ENCODE results near the gene FHL3.

- TF ChIP-seq EZH2phosphoT487 (conservative IDR thresholded peaks at IDR 0.05; ENCODE audit: low read length): no peak
- TF ChIP-seq, protein P1, sequence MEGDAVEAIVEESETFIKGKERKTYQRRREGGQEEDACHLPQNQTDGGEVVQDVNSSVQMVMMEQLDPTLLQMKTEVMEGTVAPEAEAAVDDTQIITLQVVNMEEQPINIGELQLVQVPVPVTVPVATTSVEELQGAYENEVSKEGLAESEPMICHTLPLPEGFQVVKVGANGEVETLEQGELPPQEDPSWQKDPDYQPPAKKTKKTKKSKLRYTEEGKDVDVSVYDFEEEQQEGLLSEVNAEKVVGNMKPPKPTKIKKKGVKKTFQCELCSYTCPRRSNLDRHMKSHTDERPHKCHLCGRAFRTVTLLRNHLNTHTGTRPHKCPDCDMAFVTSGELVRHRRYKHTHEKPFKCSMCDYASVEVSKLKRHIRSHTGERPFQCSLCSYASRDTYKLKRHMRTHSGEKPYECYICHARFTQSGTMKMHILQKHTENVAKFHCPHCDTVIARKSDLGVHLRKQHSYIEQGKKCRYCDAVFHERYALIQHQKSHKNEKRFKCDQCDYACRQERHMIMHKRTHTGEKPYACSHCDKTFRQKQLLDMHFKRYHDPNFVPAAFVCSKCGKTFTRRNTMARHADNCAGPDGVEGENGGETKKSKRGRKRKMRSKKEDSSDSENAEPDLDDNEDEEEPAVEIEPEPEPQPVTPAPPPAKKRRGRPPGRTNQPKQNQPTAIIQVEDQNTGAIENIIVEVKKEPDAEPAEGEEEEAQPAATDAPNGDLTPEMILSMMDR (IDR thresholded peaks at IDR 0.05; ENCODE audit: insufficient read depth, low read length, poor library complexity, severe bottlenecking): no peak
These were observed 22.1 kb upstream of the FHL3 start for GRCh38 chr1:38027201-38028104.
